Right ventricle myocardium inferior (tissue), 1 donor: ENCODE data around the gene ALDH2. TPM values are rescaled to one million over a fixed set of nuclear protein-coding genes. Genes with fewer than 3 reads are reported as not detected.
A peak's percentile ranks its signal among the peaks of the same experiment; 100 is the strongest.
"Not testable (repeated sequence)": the region's sequence is repeated elsewhere in the genome, so short reads cannot be mapped to it uniquely, and the experiment has no call there.

ENCODE experiments used
- ATAC-seq: fragments of 200-7000 bp; cut with Tn5 transposase; one replicate; pipeline ENCODE4 v1.9.1; 2020; ENCODE audit warnings: mild to moderate bottlenecking, moderate library complexity
- DNase-seq: peaks from one replicate; pipeline ENCODE4 v3.0.0; 2021; ENCODE audit errors: missing footprints
- intact Hi-C: fragments of 100-400 bp; cut with DNase I; formaldehyde crosslinking; loops from one replicate; pipeline ENCODE4 v1.11.0; 2022
- long read RNA-seq: library from polyadenylated mRNA; unstranded; transcript quantifications from one replicate; pipeline ENCODE4 v2.0.0, GENCODE V29; 2021
- total RNA-seq: library from RNA; stranded (reverse); fragmentation: NEBNext Ultra II Directional; extraction: Animal tissue kit (Norgen Biotek cat#: 25700); gene quantifications from one replicate; pipeline ENCODE4 v1.2.1, GENCODE V29; 2021
- donor health status: DM: no; HTN: yes; CAD: no; lungs with severe emphysema.

The ALDH2 gene
- 382 TPM for total RNA-seq
- long read RNA-seq, full-length matches to known transcripts = 652 of 704 reads
- long read RNA-seq, partial matches to known transcripts = 36 of 704 reads
- long read RNA-seq, other reads (novel, unspliced or antisense) = 16 of 704 reads

GRCh38 chr12:111766608-111767361, at the start of gene ALDH2:
TSS of gene ALDH2 (plus strand) at chr12:111766933. CDS start at chr12:111766983, 50 bp downstream.
- intact Hi-C loops = no loop called here
- DNase-seq = peak; percentile 90
- peak; percentile 98 for ATAC-seq

- DNase-seq, ATAC-seq, intact Hi-C loops: not testable (repeated sequence)
Observed at GRCh38 chr12:111719316-111719715, 47.4 kb upstream of the ALDH2 start.

GRCh38 chr12:111720457-111720856, 46.3 kb upstream of the ALDH2 start:
- intact Hi-C loops = no loop called here
- ATAC-seq (no peak), DNase-seq (no peak)

GRCh38 chr12:111723646-111724360, 42.9 kb upstream of the ALDH2 start:
- intact Hi-C loops, DNase-seq, ATAC-seq: not testable (repeated sequence)

GRCh38 chr12:111728795-111729194, 37.9 kb upstream of the ALDH2 start:
- intact Hi-C loops = no loop called here
- ATAC-seq (no peak), DNase-seq (no peak)

- DNase-seq (no peak), ATAC-seq (no peak)
- intact Hi-C loops = no loop called here
Observed at GRCh38 chr12:111730420-111730819, 36.3 kb upstream of the ALDH2 start.

DNA sequence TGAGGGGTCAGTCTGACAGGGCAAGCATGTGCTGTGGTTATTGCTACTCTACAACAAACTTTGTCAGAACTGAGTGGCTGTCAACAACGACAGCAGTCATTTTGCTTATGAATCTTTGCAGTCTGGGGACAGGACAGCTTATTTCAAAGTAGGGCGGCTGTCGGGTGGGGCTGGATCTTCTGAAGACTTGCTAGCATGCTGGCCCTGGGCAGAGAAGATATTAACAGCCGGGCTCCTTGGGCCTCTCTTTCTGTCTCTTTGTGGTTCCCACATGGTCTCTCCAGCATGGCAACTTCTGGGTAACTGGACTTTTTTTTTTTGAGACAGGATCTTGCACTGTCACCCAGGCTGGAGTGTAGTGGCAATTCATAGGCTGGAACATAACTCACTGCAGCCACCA, 33.9 kb upstream of the ALDH2 start:
- ATAC-seq (no peak), DNase-seq (no peak)
- intact Hi-C loops = no loop called here

DNA sequence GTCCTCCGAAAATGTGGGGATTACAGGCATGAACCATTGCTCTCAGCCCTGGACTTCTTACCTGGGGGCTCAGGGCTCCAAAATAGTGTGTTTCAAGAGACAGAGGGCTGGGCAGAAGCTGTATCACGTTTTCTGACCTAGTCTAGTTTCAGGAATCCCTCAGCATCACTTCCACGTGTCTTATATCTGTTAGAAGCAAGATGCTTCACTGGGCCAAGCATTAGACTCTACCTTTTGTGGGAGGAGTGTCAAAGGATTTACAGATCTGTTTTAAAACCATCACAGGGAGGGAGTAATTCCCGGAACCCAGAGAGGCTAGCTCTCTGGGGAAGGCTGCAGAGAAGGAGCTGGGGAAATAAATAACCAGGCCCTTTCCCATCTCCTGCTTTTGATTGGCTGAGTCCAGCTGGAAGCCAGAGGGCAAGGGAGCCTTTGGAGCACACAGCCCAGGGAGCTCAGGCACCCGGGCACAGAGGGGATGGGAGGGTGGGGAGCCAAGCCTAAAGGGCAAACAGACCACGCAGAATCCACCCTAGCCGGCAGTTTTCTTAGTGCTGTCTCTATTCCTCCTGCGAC, 33.3 kb upstream of the ALDH2 start:
- ATAC-seq (no peak), DNase-seq (no peak)
- intact Hi-C loops = no loop called here

- intact Hi-C loops = not testable (repeated sequence)
Observed at GRCh38 chr12:111739524-111739923, 27.2 kb upstream of the ALDH2 start.

GRCh38 chr12:111741235-111741812, 25.4 kb upstream of the ALDH2 start:
- peak; percentile 67 for ATAC-seq
- intact Hi-C loops = no loop called here
- no peak for DNase-seq

More at GRCh38 chr12:111739524-111739923, 27.2 kb upstream of the ALDH2 start:
- ATAC-seq, DNase-seq: not testable (repeated sequence)

- no peak for DNase-seq
- ATAC-seq = no peak
- intact Hi-C loops = no loop called here
Observed at GRCh38 chr12:111745211-111745610, 21.5 kb upstream of the ALDH2 start.

GRCh38 chr12:111747333-111747732, 19.4 kb upstream of the ALDH2 start:
- intact Hi-C loops = no loop called here
- DNase-seq = no peak
- ATAC-seq = no peak

DNA sequence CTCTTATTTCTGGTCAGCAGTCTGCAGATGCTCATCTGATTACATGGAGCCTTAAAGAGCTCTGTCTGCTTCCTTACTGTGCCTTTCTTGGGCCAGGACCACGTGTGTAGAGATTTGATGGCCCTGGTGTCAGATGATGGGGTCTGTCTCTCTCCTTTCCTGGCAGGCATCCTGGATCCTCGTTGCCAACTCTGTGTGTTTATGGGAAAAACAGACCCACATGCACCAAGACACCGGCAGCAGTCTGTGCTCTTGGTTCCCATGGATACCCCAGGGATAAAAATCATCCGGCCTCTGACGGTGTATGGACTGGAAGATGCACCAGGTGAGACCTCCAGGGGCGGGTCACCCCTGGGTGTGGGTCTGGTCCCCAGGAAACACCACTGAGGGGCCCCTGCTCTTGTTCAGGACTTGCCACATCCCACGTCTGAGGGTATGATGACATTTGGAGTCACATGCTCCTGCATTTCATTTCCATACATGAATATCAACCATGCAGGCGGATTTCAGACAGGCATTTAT, 18.5 kb upstream of the ALDH2 start:
- DNase-seq (no peak), ATAC-seq (peak; percentile 20)
- intact Hi-C loops = no loop called here

- peak; percentile 29 for ATAC-seq
- intact Hi-C loops = no loop called here
- DNase-seq = no peak
Observed at GRCh38 chr12:111748867-111749266, 17.9 kb upstream of the ALDH2 start.

DNA sequence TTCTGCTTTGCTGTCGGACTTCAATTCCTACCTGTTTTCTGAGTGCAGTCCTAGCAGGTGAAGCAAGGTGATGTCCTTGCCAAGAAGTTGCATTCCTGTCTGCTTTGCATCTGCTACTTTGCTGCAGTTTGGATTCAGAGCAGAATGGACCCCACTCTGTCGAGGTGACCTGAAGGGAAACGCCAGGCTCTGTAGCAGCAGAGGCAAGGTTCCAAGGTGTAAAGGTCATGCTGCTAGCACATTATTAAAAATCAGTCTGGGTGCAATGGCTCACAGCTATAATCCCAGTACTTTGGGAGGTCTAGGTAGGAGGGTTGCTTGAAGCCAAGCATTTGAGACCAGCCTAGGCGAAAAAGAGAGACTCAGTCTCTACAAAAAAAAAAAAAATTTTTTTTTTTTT, 17.3 kb upstream of the ALDH2 start:
- intact Hi-C loops = no loop called here
- ATAC-seq = no peak

GRCh38 chr12:111753144-111753881, 13.4 kb upstream of the ALDH2 start:
- intact Hi-C loops = loop anchor here (1.0 kb wide), 1 partner anchor 60 kb away; no protein-coding TSS in a partner anchor
- peak; percentile 84 for ATAC-seq

More for the DNA sequence above, 17.3 kb upstream of the ALDH2 start:
- no peak for DNase-seq

GRCh38 chr12:111754671-111755070, 12.1 kb upstream of the ALDH2 start:
- intact Hi-C loops = loop anchor here (1.0 kb wide), 1 partner anchor 34 kb away; no protein-coding TSS in a partner anchor
- DNase-seq (no peak), ATAC-seq (peak; percentile 59)

More at GRCh38 chr12:111753144-111753881, 13.4 kb upstream of the ALDH2 start:
- DNase-seq = peak; percentile 79

DNA sequence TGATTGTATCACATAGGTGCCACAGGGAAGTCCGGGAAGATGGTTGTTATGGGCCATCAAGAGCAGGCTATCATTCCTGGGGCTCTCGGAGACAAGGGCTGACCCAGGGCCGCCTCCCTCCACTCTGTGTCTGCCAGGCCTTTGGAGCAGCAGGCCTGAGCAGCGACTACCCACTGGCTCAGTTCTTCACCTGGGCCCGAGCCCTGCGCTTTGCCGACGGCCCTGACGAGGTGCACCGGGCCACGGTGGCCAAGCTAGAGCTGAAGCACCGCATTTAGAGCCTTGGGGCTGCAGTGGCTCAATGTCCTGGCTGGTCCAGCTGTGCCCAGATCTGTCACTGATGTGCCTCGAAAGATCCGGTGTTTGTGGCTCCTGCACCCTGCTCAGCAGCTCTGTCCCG, 10.5 kb upstream of the ALDH2 start:
- intact Hi-C loops = no loop called here
- ATAC-seq (no peak), DNase-seq (no peak)
